Liver (tissue), 9 donors: ENCODE measurements around the gene PLA2G4E. TPM values are rescaled to one million over a fixed set of nuclear protein-coding genes. Genes with fewer than 3 reads are reported as not detected.

Source experiments
- DNase-seq: peaks from one replicate; pipeline ENCODE4 v3.0.0-alpha.2; 2017; ENCODE audit warnings: low spot score
- H3K27ac ChIP-seq, 2 donors: one replicate each; pipeline ENCODE4 v1.7.0; 2013; ENCODE audit warnings: inconsistent platforms in 2 of 2, low read length in 2 of 2, control low read depth in 1 of 2, low read depth in 1 of 2, mild to moderate bottlenecking in 1 of 2
- H3K27me3 ChIP-seq, 4 donors: one replicate each; pipeline versions ENCODE4 v1.6.1 to v1.7.0; 2013; ENCODE audit warnings: low read length in 3 of 4, inconsistent platforms in 1 of 4, mild to moderate bottlenecking in 1 of 4, moderate library complexity in 1 of 4; ENCODE audit not compliant: control insufficient read depth in 4 of 4, insufficient read depth in 4 of 4
- H3K36me3 ChIP-seq, 4 donors: one replicate each; pipeline versions ENCODE4 v1.6.1 to v1.7.0; 2013; ENCODE audit warnings: low read length in 3 of 4, mild to moderate bottlenecking in 3 of 4, low read depth in 1 of 4, moderate library complexity in 1 of 4; ENCODE audit not compliant: control insufficient read depth in 4 of 4, insufficient read depth in 3 of 4
- H3K4me1 ChIP-seq, 4 donors: one replicate each; pipeline versions ENCODE4 v1.6.1 to v1.7.0; 2013; ENCODE audit warnings: low read length in 3 of 4, mild to moderate bottlenecking in 3 of 4, moderate library complexity in 1 of 4; ENCODE audit not compliant: control insufficient read depth in 4 of 4, insufficient read depth in 4 of 4
- H3K4me3 ChIP-seq, 3 donors: one replicate each; pipeline versions ENCODE4 v1.6.1 to v1.7.0; 2013; ENCODE audit warnings: low read length in 3 of 3, control low read depth in 1 of 3, low read depth in 1 of 3, mild to moderate bottlenecking in 1 of 3
- H3K9ac ChIP-seq, 2 donors: one replicate each; pipeline ENCODE4 v1.7.0; 2013; ENCODE audit warnings: low read length in 2 of 2, mild to moderate bottlenecking in 2 of 2, moderate library complexity in 2 of 2, control low read depth in 1 of 2, low read depth in 1 of 2
- H3K9me3 ChIP-seq, 4 donors: one replicate each; pipeline versions ENCODE4 v1.6.1 to v1.7.0; 2013; ENCODE audit warnings: low read length in 3 of 4; ENCODE audit not compliant: control insufficient read depth in 4 of 4
- EGR1 ChIP-seq, 2 donors: IDR thresholded peaks; 2 replicates each; pipeline ENCODE4 v1.6.1; 2016 to 2018; ENCODE audit warnings: antibody characterized with exemption in 2 of 2, low read depth in 2 of 2
- FOXA1 ChIP-seq: IDR thresholded peaks from 2 replicates; pipeline ENCODE4 v1.6.1; 2016; ENCODE audit warnings: antibody characterized with exemption
- FOXA2 ChIP-seq: IDR thresholded peaks from 2 replicates; pipeline ENCODE4 v1.6.1; 2016; ENCODE audit warnings: antibody characterized with exemption
- GABPA ChIP-seq, 2 donors: IDR thresholded peaks in 1 of 2; conservative IDR thresholded peaks in 1 of 2; 2 replicates each; pipeline ENCODE4 v1.6.1; 2016; ENCODE audit warnings: antibody characterized with exemption in 2 of 2, mild to moderate bottlenecking in 1 of 2, moderate library complexity in 1 of 2
- HNF4A ChIP-seq, 2 donors: conservative IDR thresholded peaks; 2 replicates each; pipeline ENCODE4 v1.6.1; 2016; ENCODE audit warnings: antibody characterized with exemption in 2 of 2, mild to moderate bottlenecking in 2 of 2
- JUND ChIP-seq, 2 donors: IDR thresholded peaks; 2 replicates each; pipeline ENCODE4 v1.6.1; 2016; ENCODE audit warnings: antibody characterized with exemption in 2 of 2
- NR2F2 ChIP-seq: IDR thresholded peaks from 2 replicates; pipeline ENCODE4 v1.6.1; 2016; ENCODE audit warnings: antibody characterized with exemption
- RAD21 ChIP-seq, 2 donors: IDR thresholded peaks; 2 replicates each; pipeline ENCODE4 v1.6.1; 2016; ENCODE audit warnings: antibody characterized with exemption in 2 of 2, mild to moderate bottlenecking in 2 of 2
- SP1 ChIP-seq: IDR thresholded peaks from 2 replicates; pipeline ENCODE4 v1.6.1; 2018; ENCODE audit warnings: antibody characterized with exemption, mild to moderate bottlenecking
- TAF1 ChIP-seq: conservative IDR thresholded peaks from 2 replicates; pipeline ENCODE4 v1.6.1; 2016; ENCODE audit warnings: antibody characterized with exemption, mild to moderate bottlenecking
- YY1 ChIP-seq: IDR thresholded peaks from 2 replicates; pipeline ENCODE4 v1.6.1; 2016; ENCODE audit warnings: antibody characterized with exemption, mild to moderate bottlenecking
- WGBS: extraction: QIAGEN DNeasy Blood & Tissue Kit; methylation state at CpG from one replicate; pipeline ENCODE4 v1.1.7; 2013; 5-methylcytosine and 5-hydroxymethylcytosine counted together
- polyA plus RNA-seq, 2 donors: library from polyadenylated mRNA; stranded (reverse) in 1 of 2; unstranded in 1 of 2; fragments of 200-250 nt in 1 of 2; fragments of >200 nt in 1 of 2; fragmentation: Nextera tagmentation in 1 of 2; extraction: Ambion mirVana in 1 of 2; gene quantifications; one replicate each; pipeline versions ENCODE4 v1.2.1 to v1.2.3, GENCODE V29; 2013 to 2015
- total RNA-seq, 2 donors: library from RNA; depleted of rRNA; stranded (reverse); fragments of >200 nt; gene quantifications; one replicate each; pipeline ENCODE4 v1.2.3, GENCODE V29; 2014
- TF ChIP-seq, protein P1 (sequence below): IDR thresholded peaks from 2 replicates; pipeline ENCODE4 v1.6.1; 2016; ENCODE audit warnings: antibody characterized with exemption
- TF ChIP-seq, protein P2 (sequence below): IDR thresholded peaks from 2 replicates; pipeline ENCODE4 v1.6.1; 2016; ENCODE audit warnings: antibody characterized with exemption
- TF ChIP-seq, protein P3 (sequence below): fragments of 150-350 bp; IDR thresholded peaks from 2 replicates; pipeline ENCODE4 v1.5.1; 2017; ENCODE audit warnings: improper control_type of control experiment, low read depth, low read length; ENCODE audit not compliant: missing input control
- TF ChIP-seq, protein P4 (sequence below): IDR thresholded peaks from 2 replicates; pipeline ENCODE4 v1.6.1; 2016; ENCODE audit warnings: antibody characterized with exemption, mild to moderate bottlenecking
- donor health status: healthy.
- donor health status: healthy.
- donor health status: healthy.
- donor health status: healthy.
- donor health status: healthy.

PLA2G4E gene
- total and polyA plus RNA-seq, 4 donors, result not detected

DNA sequence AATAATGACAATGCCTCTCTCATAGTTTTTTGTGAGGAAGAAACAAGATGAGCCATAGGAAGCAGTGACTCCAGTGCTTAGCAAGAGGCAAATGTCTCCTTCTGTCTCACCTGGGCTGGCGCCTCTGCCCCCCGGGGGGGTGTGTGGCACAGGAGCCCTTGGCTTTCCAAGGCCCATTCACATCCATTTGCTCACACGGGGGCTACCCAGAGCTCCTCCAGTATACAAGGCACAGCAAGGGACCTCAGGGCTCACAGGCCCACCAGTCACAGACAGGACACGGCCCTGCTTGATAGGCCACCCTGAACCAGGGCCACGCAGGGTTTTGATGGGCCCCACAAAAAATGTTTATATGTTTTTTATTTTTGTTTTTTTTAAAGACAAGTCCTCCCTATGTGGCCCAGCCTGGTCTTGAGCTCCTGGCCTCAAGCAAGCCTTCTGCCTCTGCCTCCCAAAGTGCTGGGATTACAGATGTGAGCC lies 26.6 kb downstream of the PLA2G4E start:
- TF ChIP-seq, protein P1, sequence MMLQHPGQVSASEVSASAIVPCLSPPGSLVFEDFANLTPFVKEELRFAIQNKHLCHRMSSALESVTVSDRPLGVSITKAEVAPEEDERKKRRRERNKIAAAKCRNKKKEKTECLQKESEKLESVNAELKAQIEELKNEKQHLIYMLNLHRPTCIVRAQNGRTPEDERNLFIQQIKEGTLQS, result no peak
- no peak for TF ChIP-seq HNF4A (conservative IDR thresholded peaks at IDR 0.05)
- TF ChIP-seq NR2F2, result no peak
- no peak for TF ChIP-seq GABPA (IDR thresholded peaks at IDR 0.05 in 1 of 2, conservative IDR thresholded peaks at IDR 0.05 in 1 of 2)
- no peak for TF ChIP-seq SP1
- no peak for TF ChIP-seq YY1
- no peak for TF ChIP-seq RAD21 (IDR thresholded peaks at IDR 0.05)
- TF ChIP-seq FOXA2, result no peak
- TF ChIP-seq, protein P2, sequence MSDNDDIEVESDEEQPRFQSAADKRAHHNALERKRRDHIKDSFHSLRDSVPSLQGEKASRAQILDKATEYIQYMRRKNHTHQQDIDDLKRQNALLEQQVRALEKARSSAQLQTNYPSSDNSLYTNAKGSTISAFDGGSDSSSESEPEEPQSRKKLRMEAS, result no peak
- no peak for TF ChIP-seq TAF1
- TF ChIP-seq, protein P3, sequence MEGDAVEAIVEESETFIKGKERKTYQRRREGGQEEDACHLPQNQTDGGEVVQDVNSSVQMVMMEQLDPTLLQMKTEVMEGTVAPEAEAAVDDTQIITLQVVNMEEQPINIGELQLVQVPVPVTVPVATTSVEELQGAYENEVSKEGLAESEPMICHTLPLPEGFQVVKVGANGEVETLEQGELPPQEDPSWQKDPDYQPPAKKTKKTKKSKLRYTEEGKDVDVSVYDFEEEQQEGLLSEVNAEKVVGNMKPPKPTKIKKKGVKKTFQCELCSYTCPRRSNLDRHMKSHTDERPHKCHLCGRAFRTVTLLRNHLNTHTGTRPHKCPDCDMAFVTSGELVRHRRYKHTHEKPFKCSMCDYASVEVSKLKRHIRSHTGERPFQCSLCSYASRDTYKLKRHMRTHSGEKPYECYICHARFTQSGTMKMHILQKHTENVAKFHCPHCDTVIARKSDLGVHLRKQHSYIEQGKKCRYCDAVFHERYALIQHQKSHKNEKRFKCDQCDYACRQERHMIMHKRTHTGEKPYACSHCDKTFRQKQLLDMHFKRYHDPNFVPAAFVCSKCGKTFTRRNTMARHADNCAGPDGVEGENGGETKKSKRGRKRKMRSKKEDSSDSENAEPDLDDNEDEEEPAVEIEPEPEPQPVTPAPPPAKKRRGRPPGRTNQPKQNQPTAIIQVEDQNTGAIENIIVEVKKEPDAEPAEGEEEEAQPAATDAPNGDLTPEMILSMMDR, result no peak
- no peak for DNase-seq
- 85% methylated on average over 5 of the region's 5 CpGs for WGBS

DNA sequence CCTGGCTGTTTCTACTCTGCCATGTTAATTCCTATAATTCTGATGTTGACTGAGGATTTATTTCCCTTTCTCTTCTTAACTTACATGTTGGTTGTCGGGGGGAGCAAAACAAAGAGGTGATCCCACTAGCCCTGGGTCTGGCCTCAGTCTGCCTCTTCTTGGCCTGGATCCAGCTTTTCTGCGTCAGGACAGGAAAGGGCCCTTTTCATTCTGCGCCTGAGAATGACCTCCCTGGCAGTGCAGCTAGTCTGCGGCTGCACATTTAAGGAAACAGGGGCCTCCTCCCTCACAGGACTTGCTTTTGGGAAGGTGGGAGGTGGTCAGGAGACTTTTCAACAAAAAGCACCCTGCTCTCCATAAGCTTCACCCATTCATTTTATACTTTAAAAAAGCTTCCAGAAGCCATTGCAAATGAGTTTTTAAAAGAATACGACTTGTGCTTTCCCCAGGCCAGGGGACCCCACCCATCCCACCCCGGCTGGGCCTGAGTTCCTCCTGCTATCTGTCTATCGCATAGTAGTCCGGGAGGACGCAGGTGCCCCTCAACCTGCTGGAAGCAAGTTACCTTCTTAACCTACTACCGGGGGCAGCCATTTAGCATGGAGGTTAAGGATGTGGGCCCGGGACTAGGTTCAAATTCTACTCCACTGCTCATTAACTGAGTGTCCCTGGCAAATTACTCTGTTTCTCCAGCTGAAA lies 27.2 kb downstream of the PLA2G4E start:
- Histone ChIP-seq H3K4me1 (no peaks in the 10 kb centered on the region), H3K27me3 (no peaks in the 10 kb centered on the region), H3K36me3 (no peaks in the 10 kb centered on the region), H3K9ac (no peak overlapping the region), H3K4me3 (no peak overlapping the region), H3K9me3 (no peaks in the 10 kb centered on the region), H3K27ac (no peak overlapping the region)
- TF ChIP-seq FOXA1 (no peak), RAD21 (IDR thresholded peaks at IDR 0.05) (no peak), TAF1 (no peak), EGR1 (IDR thresholded peaks at IDR 0.05; ENCODE audit: low read depth in 2 of 2) (no peak), JUND (IDR thresholded peaks at IDR 0.05) (no peak)
- TF ChIP-seq, protein P4, sequence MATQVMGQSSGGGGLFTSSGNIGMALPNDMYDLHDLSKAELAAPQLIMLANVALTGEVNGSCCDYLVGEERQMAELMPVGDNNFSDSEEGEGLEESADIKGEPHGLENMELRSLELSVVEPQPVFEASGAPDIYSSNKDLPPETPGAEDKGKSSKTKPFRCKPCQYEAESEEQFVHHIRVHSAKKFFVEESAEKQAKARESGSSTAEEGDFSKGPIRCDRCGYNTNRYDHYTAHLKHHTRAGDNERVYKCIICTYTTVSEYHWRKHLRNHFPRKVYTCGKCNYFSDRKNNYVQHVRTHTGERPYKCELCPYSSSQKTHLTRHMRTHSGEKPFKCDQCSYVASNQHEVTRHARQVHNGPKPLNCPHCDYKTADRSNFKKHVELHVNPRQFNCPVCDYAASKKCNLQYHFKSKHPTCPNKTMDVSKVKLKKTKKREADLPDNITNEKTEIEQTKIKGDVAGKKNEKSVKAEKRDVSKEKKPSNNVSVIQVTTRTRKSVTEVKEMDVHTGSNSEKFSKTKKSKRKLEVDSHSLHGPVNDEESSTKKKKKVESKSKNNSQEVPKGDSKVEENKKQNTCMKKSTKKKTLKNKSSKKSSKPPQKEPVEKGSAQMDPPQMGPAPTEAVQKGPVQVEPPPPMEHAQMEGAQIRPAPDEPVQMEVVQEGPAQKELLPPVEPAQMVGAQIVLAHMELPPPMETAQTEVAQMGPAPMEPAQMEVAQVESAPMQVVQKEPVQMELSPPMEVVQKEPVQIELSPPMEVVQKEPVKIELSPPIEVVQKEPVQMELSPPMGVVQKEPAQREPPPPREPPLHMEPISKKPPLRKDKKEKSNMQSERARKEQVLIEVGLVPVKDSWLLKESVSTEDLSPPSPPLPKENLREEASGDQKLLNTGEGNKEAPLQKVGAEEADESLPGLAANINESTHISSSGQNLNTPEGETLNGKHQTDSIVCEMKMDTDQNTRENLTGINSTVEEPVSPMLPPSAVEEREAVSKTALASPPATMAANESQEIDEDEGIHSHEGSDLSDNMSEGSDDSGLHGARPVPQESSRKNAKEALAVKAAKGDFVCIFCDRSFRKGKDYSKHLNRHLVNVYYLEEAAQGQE, result no peak
- TF ChIP-seq, protein P3, result no peak
- WGBS, result 80% methylated on average over 11 of the region's 11 CpGs
- no peak for DNase-seq

More for the DNA sequence above, 26.6 kb downstream of the PLA2G4E start:
- Histone ChIP-seq H3K36me3 (no peaks in the 10 kb centered on the region), H3K9me3 (no peaks in the 10 kb centered on the region), H3K4me1 (no peaks in the 10 kb centered on the region), H3K9ac (no peak overlapping the region), H3K4me3 (no peak overlapping the region), H3K27ac (no peak overlapping the region), H3K27me3 (no peaks in the 10 kb centered on the region)
